ENCODE results near the gene TTYH1.

TTYH1 gene

GRCh38 chr19:54422136-54422535 is 6.9 kb downstream of the TTYH1 start:
- no peak for DNase-seq (ENCODE audit: low read depth in 2 of 2, low spot score in 1 of 2)

- no peak for DNase-seq (ENCODE audit: low read depth in 2 of 2, low spot score in 1 of 2)
Measured at GRCh38 chr19:54424201-54424600, 8.9 kb downstream of the TTYH1 start.

GRCh38 chr19:54424660-54425381 is 9.6 kb downstream of the TTYH1 start:
- no peak for DNase-seq (ENCODE audit: low read depth in 2 of 2, low spot score in 1 of 2)

GRCh38 chr19:54425382-54425723 is 10.1 kb downstream of the TTYH1 start:
- no peak for DNase-seq (ENCODE audit: low read depth in 2 of 2, low spot score in 1 of 2)

GRCh38 chr19:54426291-54426931 is 11.1 kb downstream of the TTYH1 start:
- no peak for DNase-seq (ENCODE audit: low read depth in 2 of 2, low spot score in 1 of 2)

GRCh38 chr19:54427586-54427985 is 12.3 kb downstream of the TTYH1 start:
- no peak for DNase-seq (ENCODE audit: low read depth in 2 of 2, low spot score in 1 of 2)

GRCh38 chr19:54428323-54429175 is 13.3 kb downstream of the TTYH1 start:
- no peak for DNase-seq (ENCODE audit: low read depth in 2 of 2, low spot score in 1 of 2)

GRCh38 chr19:54429176-54429495 is 13.9 kb downstream of the TTYH1 start:
- no peak for DNase-seq (ENCODE audit: low read depth in 2 of 2, low spot score in 1 of 2)

GRCh38 chr19:54429545-54430227 is 14.4 kb downstream of the TTYH1 start:
- no peak for DNase-seq (ENCODE audit: low read depth in 2 of 2, low spot score in 1 of 2)

- no peak for DNase-seq (ENCODE audit: low read depth in 2 of 2, low spot score in 1 of 2)
Measured at GRCh38 chr19:54430306-54431254, 15.3 kb downstream of the TTYH1 start.

- no peak for DNase-seq (ENCODE audit: low read depth in 2 of 2, low spot score in 1 of 2)
Measured at GRCh38 chr19:54431255-54431838, 16.1 kb downstream of the TTYH1 start.

- no peak for DNase-seq (ENCODE audit: low read depth in 2 of 2, low spot score in 1 of 2)
Measured at GRCh38 chr19:54432144-54432738, 17.0 kb downstream of the TTYH1 start.

GRCh38 chr19:54433697-54434096 is 18.4 kb downstream of the TTYH1 start:
- no peak for DNase-seq (ENCODE audit: low read depth in 2 of 2, low spot score in 1 of 2)

GRCh38 chr19:54434112-54434872 is 19.0 kb downstream of the TTYH1 start:
- DNase-seq (ENCODE audit: low read depth in 2 of 2, low spot score in 1 of 2), result no peak

GRCh38 chr19:54434873-54435214 is 19.6 kb downstream of the TTYH1 start:
- DNase-seq (ENCODE audit: low read depth in 2 of 2, low spot score in 1 of 2), result no peak

GRCh38 chr19:54435551-54436016 is 20.3 kb downstream of the TTYH1 start:
- DNase-seq (ENCODE audit: low read depth in 2 of 2, low spot score in 1 of 2), result no peak

- no peak for DNase-seq (ENCODE audit: low read depth in 2 of 2, low spot score in 1 of 2)
Measured at GRCh38 chr19:54436031-54436523, 20.8 kb downstream of the TTYH1 start.

GRCh38 chr19:54436628-54437252 is 21.5 kb downstream of the TTYH1 start:
- no peak for DNase-seq (ENCODE audit: low read depth in 2 of 2, low spot score in 1 of 2)

All from stimulated activated CD8-positive, alpha-beta memory T cell treated with anti-CD3 and anti-CD28 coated beads, Interleukin-4, amount 100 ng/mL, for 1 hour (primary cell).